EL (cell line): Measurements from ENCODE around the gene ELOVL1.
"Not testable (repeated sequence)": the region's sequence is repeated elsewhere in the genome, so short reads cannot be mapped to it uniquely, and the experiment has no call there.

Source experiments
- DNase-seq: peaks from one replicate; pipeline ENCODE4 v3.0.0-alpha.2; 2016

The ELOVL1 gene

GRCh38 chr1:43367904-43368645 is at the start of gene ELOVL1:
Gene ELOVL1 (minus strand): TSS chr1:43368011. CDS start chr1:43365609, 2,402 bp downstream.
- peak; percentile 92 for DNase-seq

- no peak for DNase-seq
Observed at GRCh38 chr1:43415901-43416300, 48.1 kb upstream of the ELOVL1 start.

GRCh38 chr1:43414634-43415223 is 46.9 kb upstream of the ELOVL1 start:
- peak; percentile 56 for DNase-seq

GRCh38 chr1:43413426-43413825 is 45.6 kb upstream of the ELOVL1 start:
- DNase-seq: not testable (repeated sequence)

- DNase-seq: no peak
Observed at GRCh38 chr1:43410571-43410970, 42.8 kb upstream of the ELOVL1 start.

GRCh38 chr1:43405876-43406234 is 38.0 kb upstream of the ELOVL1 start:
- DNase-seq: no peak

GRCh38 chr1:43405219-43405875 is 37.5 kb upstream of the ELOVL1 start:
- no peak for DNase-seq

GRCh38 chr1:43404353-43404752 is 36.5 kb upstream of the ELOVL1 start:
- DNase-seq: no peak

GRCh38 chr1:43402089-43402865 is 34.5 kb upstream of the ELOVL1 start:
- no peak for DNase-seq

GRCh38 chr1:43400441-43400840 is 32.6 kb upstream of the ELOVL1 start:
- not testable (repeated sequence) for DNase-seq

GRCh38 chr1:43398227-43398626 is 30.4 kb upstream of the ELOVL1 start:
- DNase-seq: no peak

GRCh38 chr1:43396059-43396458 is 28.2 kb upstream of the ELOVL1 start:
- no peak for DNase-seq

GRCh38 chr1:43395523-43395922 is 27.7 kb upstream of the ELOVL1 start:
- DNase-seq: no peak

GRCh38 chr1:43392702-43393101 is 24.9 kb upstream of the ELOVL1 start:
- no peak for DNase-seq

- DNase-seq: peak; percentile 96
Observed at GRCh38 chr1:43389326-43390313, 21.8 kb upstream of the ELOVL1 start, which contains the start of the genes MED8 and SZT2. Gene MED8 (minus strand): TSS chr1:43389800. CDS start chr1:43389764, 36 bp downstream. Gene SZT2 (plus strand): TSS chr1:43389899. CDS start chr1:43389969, 70 bp downstream.

- DNase-seq: no peak
Observed at GRCh38 chr1:43388613-43389012, 20.8 kb upstream of the ELOVL1 start.

- no peak for DNase-seq
Observed at GRCh38 chr1:43387976-43388599, 20.3 kb upstream of the ELOVL1 start.

GRCh38 chr1:43386676-43387075 is 18.9 kb upstream of the ELOVL1 start:
- no peak for DNase-seq

- no peak for DNase-seq
Observed at GRCh38 chr1:43383449-43383848, 15.6 kb upstream of the ELOVL1 start.

- DNase-seq: no peak
Observed at GRCh38 chr1:43382027-43382779, 14.4 kb upstream of the ELOVL1 start.

- DNase-seq: no peak
Observed at GRCh38 chr1:43381612-43382011, 13.8 kb upstream of the ELOVL1 start.
